GM21737 (cell line): ENCODE measurements around the gene SLIT3.

Experiments used
- ATAC-seq: cut with Tn5 transposase; IDR thresholded peaks from one replicate; pipeline ENCODE4 v1.9.1; 2021; ENCODE audit warnings: mild to moderate bottlenecking, moderate library complexity; ENCODE audit not compliant: unreplicated experiment

Gene SLIT3

DNA sequence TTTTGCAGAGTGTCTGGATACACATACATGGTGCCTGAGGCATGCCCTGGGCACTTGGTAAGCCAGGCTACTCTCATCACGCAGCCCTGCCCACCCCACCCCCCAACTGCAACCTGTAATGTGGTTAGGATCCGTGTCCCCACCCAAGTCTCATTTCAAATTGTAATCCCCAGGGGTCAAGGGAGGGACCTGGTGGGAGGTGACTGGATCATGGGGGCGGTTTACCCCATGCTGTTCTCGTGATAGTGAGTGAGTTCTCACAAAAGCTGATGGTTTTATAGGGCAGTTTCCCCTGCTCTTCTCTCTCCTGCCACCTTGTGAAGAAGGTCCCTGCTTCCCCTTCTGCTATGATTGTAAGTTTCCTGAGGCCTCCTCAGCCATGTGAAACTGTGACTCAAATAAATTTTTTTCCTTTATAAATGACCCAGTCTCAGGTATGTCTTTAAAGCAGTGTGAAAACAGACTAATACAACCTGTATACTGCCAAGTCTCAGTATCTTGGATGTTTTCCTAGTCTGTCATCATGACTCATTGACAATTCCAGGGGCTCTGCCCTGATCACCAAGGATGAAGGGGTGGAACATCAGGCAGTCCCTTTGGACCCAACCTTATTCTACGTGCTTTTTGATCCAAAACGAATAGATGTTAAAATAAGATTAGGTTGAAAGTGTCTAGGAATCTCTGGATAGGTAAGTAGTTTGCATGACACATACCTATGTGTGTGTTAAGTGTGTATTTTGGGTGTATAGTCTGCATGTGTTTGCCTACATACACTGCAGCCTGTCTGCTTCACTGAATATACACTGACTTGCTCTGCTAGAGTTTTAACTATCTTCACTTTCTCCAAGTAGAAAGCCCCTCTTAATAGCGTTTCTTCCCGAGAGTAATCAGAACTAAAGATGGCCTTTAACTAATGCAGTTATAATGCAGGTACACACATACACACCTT lies 293.8 kb downstream of the SLIT3 start:
- no peak for ATAC-seq

DNA sequence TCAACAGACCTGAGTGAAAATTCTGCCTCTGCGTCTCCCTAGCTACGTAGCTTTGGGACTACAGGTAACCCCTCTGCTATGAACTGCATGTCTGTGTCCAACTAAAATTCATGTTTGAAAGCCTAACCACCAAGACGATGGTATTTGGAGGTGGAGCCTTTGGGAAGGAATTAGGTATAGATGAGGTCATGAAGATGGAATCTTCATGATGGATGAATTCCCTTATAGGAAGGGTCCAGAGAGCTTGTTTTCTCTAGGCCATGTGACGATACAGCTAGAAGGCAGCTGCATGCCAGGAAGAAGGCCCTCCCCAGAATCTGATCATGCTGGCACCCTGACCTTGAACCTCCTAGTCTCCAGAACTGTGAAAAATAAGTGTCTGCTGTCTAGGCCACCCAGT lies 296.4 kb downstream of the SLIT3 start:
- no peak for ATAC-seq

DNA sequence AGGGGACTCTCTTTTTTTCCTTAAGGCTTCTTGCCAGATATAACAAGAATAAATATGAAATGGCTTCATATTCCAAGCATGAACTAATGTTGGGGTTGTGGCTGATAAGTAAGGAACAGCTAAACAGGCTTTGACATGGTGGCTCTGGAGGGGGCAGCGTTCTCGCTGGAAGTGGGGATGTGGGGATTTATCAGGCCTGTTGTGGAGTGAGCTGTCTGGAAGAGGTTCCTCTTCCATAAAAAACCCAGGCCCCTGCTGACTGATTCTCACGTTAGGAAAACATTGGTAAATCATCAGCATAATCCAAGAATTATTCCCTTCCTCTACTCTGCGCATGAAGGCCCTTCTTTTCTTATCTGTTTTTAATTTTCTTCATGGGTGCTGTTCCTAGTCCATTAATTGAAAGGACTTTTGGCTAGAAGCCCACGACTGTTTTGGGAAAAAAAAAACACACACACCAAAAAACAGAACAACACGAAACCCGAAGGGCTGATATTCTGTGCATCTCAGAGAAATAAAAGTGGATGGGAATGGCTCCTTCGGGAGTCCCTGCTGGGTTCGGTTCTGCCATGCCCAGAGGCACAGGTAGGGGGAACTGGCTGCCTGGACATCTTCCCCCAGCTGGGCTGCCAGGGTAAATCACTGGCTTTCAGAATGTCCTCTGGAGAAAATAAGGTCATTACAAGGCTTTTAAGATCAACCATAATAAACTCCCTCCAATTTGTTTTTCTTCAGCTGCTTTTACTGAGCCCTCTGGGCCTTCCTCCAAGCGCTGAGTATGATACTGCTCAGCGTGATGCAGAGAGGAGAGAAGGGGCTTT lies 297.0 kb downstream of the SLIT3 start:
- ATAC-seq, result no peak

DNA sequence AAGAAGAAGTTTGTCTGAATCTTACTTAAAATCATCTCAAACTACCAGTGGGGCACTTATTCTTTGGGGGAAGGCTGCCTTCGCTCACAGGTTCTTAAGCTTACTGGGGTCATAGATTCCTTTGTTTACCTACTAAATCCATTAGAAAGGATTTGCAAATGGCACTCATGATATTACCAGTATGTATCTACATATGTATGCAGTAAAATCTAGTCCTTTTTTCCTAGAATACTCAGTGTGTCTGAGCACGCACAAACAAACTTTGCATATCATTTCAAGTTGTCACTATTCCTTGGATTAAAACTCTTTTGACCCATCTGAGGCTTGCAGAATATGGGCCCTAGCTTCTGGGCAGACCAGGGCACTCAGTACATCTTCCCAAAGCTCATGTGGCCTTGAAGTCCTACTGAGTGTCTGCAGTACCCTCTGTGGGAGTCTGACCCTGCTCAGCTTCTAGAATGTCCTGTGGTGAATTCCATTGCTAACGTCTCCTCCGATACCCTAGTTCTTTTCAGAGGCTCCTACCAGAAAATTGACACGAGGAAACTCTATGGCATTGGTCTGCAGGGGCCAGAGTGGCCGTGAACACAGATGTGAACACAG lies 297.9 kb downstream of the SLIT3 start:
- no peak for ATAC-seq

DNA sequence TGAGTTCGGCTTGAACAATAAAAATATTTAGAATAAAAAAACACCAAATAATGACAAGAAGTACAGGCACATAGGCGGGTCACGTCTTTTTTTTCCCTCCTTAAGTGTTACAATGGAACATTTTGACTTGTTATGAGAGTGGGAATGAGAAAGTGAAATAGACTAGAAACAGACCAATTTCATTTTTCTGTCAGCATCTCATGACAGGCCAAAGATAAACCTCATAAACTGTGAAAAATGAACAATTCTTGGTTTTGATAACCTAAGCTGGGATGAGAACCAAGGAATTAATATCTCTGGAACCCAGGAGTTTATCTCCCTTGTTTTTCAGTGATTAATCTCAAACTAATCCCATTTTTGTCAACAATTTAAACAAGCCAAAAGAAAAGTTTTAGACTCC lies 299.5 kb downstream of the SLIT3 start:
- no peak for ATAC-seq

DNA sequence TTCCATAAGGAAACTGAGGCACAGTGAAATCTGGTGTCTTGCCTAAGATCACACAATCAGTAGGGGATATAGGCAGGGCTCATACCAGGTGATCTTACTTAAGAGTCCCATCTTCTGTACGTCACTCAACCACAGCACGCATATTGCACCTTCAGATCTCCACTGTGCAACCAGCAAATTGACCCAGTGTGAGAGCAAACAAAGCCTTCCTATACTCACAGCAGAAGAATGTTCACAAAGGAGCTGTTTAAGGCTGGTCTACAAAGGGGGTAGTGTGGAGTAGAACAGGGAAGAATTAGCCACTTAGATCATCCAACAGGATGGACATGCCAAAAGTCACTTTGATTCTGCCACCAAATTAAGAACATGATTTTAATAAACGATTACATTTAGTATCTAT lies 305.9 kb downstream of the SLIT3 start:
- no peak for ATAC-seq

DNA sequence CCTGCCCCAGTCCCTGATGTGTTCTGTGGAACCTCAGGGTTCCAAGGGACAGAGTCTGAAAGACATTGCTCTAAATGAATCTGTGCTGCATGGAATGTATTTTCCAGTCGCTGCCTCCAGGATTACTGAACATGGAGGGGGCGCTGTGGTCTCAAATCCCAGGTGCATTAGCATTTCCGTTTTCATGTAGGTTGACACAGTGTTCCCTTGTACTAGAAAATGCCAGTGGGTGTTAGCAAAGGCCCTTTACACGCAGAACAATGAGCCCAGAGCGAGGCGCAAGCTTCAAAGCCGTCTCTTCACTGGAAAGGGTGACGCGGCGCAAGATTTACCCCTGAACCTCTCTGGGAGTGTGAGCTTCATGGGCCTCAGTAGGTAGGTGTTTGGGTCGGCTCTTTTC lies 308.3 kb downstream of the SLIT3 start:
- ATAC-seq, result no peak

DNA sequence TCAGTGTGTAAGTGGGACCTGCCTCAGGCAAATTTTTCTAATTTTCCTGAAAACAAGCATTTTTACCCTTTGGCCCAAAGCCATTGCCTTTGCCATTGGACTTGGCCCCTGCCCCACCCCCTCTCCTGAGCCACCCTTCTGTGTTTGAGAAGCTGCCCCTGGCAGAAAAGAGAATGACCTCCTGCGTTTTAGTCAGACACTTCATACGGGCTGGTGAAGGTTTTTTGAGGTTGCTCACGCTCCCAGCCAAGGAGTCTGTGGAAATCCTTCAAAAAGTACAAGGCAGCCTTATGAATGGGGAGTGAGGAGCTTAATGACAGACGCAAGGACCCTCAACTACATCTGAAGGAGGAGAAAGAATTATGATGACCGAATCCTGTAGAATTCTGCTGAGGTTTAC lies 308.9 kb downstream of the SLIT3 start:
- ATAC-seq, result no peak

DNA sequence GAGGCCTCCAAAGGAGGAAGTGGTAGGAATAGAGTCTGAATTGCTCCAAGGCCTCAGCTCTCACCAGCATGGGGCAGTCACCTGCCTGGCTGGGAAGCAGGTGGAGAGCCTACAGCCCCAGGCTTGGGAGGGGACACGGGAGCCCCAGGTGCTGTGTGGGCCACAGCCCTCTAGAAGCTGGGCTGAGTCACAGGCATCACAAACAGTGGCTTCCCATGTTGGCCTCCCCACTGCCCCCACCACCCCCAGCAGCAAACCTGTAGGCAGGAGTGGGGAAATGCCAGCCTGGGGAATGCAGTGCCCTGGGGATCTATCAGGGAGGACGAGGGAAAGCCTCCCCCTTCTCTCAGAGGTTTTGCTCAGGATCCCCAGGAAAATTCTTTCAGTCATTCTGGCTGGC lies 309.6 kb downstream of the SLIT3 start:
- ATAC-seq, result no peak

DNA sequence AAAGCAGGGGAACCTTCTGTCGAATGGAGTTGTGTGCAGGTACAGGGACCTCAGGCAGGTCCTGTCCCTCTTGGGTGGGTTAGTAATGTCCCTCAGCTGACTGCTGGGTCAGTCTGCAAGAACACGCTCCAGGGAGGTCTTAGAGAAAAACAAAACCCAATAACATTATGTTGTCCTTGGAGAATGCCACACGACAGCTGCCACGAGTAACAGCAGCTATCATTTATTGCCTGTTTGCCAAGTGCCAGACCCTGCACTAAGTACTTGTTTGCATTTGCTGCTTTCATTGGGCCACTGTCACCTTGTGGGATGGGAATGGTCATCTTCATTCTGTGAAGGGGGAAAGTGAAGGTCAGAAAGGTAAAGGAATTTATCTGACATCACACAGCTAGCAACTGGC lies 310.3 kb downstream of the SLIT3 start:
- ATAC-seq, result no peak

DNA sequence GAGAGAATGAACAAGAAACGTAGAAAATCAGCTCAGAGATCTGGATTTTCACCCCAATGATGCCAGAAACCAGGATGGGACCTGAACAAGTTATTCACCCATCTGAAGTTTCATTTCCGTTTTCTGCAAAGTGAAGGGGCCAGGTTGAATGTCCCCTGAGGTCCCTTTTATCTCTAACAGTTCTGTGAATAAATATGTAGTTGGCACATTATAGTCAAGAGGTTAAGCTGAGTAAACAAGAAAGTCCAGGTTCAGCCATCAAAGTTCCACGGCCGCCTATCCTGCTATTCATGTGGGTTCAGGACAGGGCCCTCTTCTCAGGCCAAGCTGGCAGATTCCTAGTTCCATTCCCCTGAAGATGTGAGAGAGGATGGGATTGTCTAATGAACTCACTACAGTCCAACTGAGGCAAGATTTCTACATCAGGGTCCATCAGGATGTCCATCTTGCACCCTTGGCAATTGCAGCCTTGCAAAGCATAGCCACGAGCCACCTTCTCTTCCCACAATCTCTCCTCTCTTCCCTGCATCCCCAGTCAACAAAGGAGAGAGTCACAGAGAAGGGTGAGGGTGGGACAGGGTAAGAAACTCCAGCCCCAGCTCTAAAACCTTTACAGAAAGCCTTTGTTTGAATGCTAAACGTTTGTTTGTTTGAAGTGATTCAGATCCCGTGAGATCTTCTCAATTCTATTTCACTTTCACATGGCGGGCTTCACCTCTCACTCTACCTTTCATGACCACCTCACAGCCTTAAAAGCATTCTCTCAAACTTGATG lies 311.0 kb downstream of the SLIT3 start:
- no peak for ATAC-seq

DNA sequence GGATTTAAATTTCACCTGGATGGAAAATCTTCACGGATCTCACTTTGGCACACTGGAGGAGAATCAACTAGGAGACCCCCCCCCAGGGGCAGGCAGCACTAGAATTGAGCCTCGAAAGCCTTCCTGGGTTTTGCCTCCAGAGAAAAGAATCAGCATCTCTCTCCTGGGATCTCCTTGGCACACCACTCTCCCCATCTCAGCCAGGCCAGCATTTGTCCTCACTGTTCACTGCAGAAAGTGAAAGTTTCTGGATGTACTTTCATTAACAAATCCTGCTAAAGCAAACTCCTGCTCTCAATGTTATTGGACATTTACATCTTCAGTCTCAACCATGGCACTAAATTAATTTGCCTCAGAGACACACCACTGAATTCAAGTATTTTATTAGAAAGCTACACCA lies 312.2 kb downstream of the SLIT3 start:
- ATAC-seq, result no peak

DNA sequence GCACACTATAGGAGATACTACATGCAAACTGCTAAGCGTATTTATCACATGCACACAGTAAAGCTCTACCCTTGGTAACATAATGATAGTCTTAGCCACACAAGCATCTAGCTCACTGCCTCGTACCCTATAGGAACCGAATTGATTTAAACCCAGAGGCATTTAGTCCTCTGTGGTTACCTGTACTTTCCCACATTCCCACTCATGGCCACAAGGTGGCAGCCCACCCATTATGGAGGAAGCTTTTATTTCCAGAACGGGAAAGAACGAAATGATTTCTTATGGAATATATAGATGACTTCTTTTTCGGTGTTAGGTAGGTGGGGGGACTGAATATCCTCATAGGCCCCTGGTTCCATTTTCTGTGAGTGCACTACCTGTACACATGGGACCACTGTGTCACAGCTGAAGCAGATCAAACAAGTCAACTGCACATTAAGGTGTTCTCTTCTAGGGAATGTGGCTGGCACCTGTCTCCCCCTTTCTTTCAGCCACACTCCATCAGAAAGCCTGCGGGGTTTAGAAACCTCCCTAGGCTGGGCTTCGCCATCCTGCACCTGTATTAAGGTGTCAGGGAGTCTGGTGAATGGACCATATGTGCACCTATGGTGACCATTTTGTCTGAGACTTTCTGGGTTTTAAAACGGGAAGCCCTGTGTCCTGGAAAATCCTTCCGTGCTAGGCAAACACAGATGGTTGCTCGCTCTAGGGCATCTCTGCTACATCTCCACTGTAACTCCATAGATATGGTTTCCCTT lies 313.2 kb downstream of the SLIT3 start:
- no peak for ATAC-seq

DNA sequence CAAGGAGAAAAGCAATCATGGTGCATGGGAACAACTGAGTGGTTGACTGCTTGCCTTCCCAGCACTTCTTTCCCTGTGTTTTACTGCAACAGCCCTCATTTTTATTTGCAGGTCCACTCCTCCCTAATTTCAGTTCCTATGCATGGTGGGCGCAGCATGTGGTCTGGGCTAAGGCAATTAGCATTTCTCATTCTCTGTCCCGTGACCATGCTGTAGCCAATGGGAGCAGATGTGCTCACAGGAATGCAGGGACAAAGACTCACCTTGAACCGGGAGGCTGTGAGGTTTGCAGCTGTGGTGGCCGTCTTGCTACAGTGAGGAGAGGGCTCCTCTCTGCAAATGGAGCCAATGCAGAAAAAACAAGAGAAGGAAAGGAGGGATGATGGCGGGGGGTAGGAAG lies 315.5 kb downstream of the SLIT3 start:
- no peak for ATAC-seq

DNA sequence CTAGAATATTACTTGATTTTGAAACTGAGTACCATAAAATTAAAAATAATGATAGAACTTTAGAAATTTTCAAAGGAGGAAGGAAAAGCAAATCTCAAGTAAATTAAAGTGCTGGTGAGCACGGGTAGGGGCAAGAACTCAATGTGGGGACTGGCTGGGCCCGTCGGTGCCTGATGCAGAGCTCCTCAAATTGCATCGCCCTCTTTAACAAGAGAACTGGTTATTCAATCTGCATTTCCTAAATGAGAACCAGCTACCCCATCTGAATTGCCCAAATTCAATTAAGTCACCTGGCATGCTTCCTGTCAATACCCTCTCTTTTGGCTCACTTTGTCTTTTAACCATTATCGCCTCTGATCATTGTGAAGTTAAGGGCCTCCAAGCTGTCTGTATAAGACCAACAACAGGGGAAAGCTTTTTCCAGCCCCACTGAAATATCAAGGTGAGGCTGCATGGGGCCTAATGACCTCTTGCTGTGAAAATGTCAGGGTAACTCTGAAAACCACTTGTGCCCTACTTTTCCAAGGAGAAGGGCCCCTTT lies 316.7 kb downstream of the SLIT3 start:
- ATAC-seq, result no peak

DNA sequence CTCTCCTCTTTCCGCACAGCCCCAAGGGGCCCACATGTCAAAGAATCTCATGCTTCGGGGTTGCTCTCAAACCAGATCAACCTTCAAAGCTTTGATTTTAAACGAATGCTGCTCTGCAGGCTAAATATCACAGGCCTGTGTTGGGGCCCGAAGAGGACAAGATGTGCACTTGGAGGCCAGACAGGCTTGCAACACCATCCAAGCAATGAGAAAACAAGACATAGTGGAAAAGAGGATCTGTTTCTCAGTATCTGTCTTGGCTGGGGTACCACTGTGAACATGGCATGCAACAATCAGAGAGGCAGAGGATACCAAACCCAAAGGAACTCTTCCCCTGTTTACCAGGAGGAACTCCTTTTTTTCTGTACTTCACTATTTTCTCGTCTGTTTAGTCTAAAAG lies 321.8 kb downstream of the SLIT3 start:
- ATAC-seq, result no peak

DNA sequence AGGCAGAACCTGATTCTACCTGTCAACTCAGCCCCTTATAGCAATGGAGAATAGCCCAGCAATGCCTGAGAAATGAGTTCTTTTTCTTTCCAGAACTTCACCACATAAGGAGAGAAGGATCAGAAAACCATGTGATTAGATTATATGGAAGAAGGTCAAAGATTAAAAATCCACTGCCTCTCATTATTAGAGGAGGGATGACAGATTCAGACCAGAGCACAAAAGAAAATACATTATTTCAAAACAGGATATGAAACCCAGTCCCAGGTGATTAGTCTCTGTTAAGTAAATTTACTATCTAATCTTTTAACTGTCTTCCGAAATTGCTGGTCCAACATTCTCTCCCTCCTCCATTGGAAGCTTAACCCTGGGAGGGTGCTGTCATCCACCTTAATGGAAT lies 322.4 kb downstream of the SLIT3 start:
- ATAC-seq, result no peak

DNA sequence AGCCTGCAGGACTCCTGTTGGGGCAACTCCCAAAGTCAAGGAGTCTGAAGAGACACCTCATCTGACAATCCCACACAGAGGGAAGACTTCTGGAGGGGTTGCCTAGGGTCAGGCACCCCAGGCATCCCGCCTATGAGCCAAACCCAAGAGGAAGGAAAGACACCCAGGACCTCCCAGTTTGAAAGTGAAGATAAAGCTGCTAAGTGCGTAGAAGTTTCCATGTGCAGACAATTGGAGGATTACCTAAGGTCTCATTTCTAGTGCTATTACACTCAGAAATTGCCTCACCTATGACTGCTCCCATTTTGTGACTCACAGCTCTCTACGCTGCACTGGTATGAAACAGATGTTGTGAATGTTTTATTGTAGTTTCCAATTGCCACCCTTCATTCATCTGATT lies 322.9 kb downstream of the SLIT3 start:
- no peak for ATAC-seq

DNA sequence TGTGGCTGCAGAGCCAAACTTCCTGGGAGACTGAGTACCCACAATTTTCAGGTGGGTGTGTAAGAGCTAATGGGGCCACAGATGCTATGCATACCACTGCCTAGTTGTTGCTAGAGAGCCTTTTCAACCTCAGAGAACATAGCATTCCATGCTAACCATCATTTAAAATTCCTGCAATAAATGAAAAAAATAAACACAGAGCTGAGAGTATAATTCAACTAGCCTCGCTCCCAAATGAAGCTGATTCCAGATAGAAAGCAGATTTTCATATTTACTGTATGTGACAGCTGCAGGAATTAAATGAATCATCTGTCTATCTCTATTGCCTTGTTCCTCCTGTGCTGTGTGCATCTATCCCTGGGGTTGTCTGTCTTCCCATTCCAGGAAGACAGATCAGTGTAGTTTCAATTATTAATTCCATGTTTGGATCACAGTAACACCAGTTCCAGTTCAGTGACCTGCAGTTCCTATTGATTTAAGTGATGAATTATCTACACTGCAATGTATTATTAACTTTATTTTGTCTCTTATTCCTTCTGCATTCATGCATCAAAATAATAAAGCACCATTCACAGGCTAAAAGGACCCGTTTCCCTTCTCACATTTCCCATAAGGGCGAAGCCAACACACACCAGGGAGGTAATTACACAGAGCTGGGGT lies 324.5 kb downstream of the SLIT3 start:
- ATAC-seq, result no peak
